ENCODE measurements around the gene C19orf12.

Gene C19orf12

DNA sequence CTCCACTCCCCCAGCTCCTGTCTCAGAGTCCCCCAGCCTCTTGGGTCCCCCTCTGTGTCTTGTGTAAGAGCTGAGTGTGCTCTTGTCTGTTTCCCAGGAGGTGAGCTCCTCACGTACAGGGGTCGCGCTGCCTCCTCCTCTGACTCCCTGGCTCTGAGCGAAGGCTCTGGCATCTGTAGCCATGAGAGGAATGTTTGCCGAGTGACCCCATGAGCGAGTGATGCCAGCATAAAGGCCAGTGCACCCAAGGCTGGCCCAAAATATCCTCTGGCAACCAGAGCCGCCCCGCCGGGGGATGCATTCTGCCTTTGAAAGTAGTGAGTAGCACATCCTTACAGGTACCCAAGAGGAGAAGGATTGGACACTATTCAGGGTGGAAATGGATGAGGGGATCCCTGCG lies 26.2 kb upstream of the C19orf12 start:
- TF ChIP-seq CREB1 (IDR thresholded peaks at IDR 0.05; ENCODE audit: low read depth) (no peak), USF1 (IDR thresholded peaks at IDR 0.05) (no peak), MAX (IDR thresholded peaks at IDR 0.05) (no peak)

DNA sequence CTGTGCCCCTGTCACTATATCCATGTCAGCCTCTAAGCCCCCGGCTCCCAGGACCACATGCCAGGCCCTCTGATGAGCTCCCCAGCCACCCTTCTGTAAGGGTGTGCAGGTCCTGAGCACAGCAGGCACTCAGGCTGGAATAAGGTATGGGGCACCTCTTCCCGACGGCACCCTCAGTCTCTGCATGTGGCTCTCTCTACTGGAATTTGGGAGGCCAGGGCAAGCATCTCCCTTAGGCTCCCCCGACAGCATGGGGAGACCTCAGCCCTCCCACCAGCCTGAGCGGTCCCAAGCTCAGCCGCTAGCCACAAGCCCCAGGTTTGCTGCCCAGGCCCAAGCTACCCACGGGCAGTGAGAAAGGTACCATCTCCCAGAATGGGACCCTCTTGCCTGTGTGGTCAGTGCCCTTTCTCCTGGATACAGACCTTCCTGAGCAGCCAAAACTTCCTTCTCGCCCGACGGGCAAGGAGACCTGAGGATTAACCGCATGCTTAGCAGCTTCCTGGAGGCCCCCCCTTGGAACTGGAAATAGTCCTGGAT lies 22.5 kb upstream of the C19orf12 start:
- TF ChIP-seq EP300 (IDR thresholded peaks at IDR 0.05; ENCODE audit: borderline replicate concordance) (no peak), ZBTB7A (IDR thresholded peaks at IDR 0.05; ENCODE audit: low read depth) (no peak)

DNA sequence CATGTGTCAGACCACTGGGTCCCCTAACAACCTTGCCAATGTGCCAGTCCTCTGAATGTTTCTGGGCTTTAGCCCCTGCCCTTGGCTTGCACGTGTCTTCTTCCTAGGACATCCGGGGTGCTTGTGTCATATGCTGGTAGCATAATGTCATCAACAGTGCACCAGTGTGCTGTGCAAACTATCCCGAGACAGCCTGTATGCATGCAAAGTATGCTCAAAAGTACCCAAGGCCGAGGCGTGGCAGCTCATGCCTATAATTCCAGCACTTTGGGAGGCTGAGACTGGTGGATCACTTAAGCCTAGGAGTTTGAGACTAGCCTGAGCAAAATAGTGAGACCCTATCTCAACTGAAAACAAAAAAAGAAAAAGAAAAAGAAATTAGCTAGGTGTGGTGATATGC lies 20.8 kb upstream of the C19orf12 start:
- TF ChIP-seq FOXM1 (IDR thresholded peaks at IDR 0.05; ENCODE audit: borderline replicate concordance, low read depth) (no peak), TAF1 (IDR thresholded peaks at IDR 0.05; ENCODE audit: low read depth) (no peak), YY1 (IDR thresholded peaks at IDR 0.05; ENCODE audit: low read depth) (no peak)

DNA sequence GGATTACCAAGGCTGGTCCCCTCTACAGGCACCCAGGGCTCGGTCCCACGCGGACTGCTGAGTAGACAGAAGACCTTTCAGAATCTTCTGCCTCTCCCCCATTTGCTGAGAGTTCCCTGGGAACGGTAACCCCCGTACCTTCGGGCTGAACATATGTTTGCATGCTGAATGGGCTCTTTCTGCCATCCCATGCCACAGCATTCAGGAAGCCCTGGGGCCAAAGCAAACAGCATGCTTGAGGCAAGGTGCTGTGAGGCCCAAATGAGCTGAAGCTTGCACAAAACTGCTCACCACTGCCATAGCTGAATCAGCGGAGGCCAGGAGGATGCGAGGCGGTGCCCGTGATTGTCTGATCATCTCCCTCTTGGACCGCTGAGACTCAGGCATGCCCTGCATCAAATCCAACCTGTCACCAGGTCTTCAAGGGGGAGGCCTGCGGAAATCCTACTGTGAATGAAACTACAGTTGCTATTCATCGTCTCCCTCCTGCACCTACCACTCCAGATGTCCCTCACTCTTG lies 16.3 kb upstream of the C19orf12 start:
- TF ChIP-seq YY1 (IDR thresholded peaks at IDR 0.05; ENCODE audit: low read depth): no peak
- TF ChIP-seq NFIC (IDR thresholded peaks at IDR 0.05): no peak
- TF ChIP-seq, protein P1, sequence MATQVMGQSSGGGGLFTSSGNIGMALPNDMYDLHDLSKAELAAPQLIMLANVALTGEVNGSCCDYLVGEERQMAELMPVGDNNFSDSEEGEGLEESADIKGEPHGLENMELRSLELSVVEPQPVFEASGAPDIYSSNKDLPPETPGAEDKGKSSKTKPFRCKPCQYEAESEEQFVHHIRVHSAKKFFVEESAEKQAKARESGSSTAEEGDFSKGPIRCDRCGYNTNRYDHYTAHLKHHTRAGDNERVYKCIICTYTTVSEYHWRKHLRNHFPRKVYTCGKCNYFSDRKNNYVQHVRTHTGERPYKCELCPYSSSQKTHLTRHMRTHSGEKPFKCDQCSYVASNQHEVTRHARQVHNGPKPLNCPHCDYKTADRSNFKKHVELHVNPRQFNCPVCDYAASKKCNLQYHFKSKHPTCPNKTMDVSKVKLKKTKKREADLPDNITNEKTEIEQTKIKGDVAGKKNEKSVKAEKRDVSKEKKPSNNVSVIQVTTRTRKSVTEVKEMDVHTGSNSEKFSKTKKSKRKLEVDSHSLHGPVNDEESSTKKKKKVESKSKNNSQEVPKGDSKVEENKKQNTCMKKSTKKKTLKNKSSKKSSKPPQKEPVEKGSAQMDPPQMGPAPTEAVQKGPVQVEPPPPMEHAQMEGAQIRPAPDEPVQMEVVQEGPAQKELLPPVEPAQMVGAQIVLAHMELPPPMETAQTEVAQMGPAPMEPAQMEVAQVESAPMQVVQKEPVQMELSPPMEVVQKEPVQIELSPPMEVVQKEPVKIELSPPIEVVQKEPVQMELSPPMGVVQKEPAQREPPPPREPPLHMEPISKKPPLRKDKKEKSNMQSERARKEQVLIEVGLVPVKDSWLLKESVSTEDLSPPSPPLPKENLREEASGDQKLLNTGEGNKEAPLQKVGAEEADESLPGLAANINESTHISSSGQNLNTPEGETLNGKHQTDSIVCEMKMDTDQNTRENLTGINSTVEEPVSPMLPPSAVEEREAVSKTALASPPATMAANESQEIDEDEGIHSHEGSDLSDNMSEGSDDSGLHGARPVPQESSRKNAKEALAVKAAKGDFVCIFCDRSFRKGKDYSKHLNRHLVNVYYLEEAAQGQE (IDR thresholded peaks at IDR 0.05; ENCODE audit: low read depth): no peak
- no peak for TF ChIP-seq EP300 (IDR thresholded peaks at IDR 0.05; ENCODE audit: borderline replicate concordance)
- TF ChIP-seq MAX (IDR thresholded peaks at IDR 0.05): no peak
- TF ChIP-seq USF1 (IDR thresholded peaks at IDR 0.05): no peak
- TF ChIP-seq RAD21 (IDR thresholded peaks at IDR 0.05; ENCODE audit: low read depth): no peak
- no peak for TF ChIP-seq TEAD4 (IDR thresholded peaks at IDR 0.05)
- TF ChIP-seq ZBTB7A (IDR thresholded peaks at IDR 0.05; ENCODE audit: low read depth): no peak

- TF ChIP-seq EP300 (IDR thresholded peaks at IDR 0.05; ENCODE audit: borderline replicate concordance) (no peak), TAF1 (IDR thresholded peaks at IDR 0.05; ENCODE audit: low read depth) (no peak), YY1 (IDR thresholded peaks at IDR 0.05; ENCODE audit: low read depth) (no peak), ZBTB7A (IDR thresholded peaks at IDR 0.05; ENCODE audit: low read depth) (no peak), TEAD4 (IDR thresholded peaks at IDR 0.05) (no peak), FOXM1 (IDR thresholded peaks at IDR 0.05; ENCODE audit: borderline replicate concordance, low read depth) (no peak), EGR1 (IDR thresholded peaks at IDR 0.05) (no peak), RAD21 (IDR thresholded peaks at IDR 0.05; ENCODE audit: low read depth) (no peak), TCF12 (IDR thresholded peaks at IDR 0.05; ENCODE audit: low read depth) (no peak), NFIC (IDR thresholded peaks at IDR 0.05) (no peak), CEBPB (IDR thresholded peaks at IDR 0.05) (no peak), CREB1 (IDR thresholded peaks at IDR 0.05; ENCODE audit: low read depth) (no peak), USF1 (IDR thresholded peaks at IDR 0.05) (no peak)
- TF ChIP-seq, protein P1 (IDR thresholded peaks at IDR 0.05; ENCODE audit: low read depth): no peak
Measured at GRCh38 chr19:29727906-29728305, 12.8 kb upstream of the C19orf12 start.

DNA sequence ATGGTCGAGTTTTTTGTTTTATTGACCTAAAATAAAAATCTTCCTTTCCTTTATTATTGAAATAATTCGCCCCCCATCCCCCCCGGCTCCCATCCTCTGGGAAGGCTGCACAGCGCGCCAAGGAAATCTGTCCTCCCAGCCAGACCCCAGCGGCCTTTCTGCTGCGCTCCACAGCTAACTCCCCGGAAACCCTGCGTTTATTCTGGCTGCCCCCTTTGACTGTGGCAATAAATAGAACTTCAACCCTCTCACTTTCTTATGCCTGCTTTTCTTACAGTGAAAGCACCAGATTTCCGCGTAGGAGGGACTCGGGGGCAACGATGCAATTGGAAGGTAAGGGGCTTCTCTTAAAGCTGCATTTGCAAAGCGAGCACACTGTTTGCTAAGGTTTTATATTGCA lies 9.7 kb upstream of the C19orf12 start:
- TF ChIP-seq NFIC (IDR thresholded peaks at IDR 0.05): no peak
- TF ChIP-seq, protein P1 (IDR thresholded peaks at IDR 0.05; ENCODE audit: low read depth): no peak
- no peak for TF ChIP-seq FOXM1 (IDR thresholded peaks at IDR 0.05; ENCODE audit: borderline replicate concordance, low read depth)
- TF ChIP-seq RAD21 (IDR thresholded peaks at IDR 0.05; ENCODE audit: low read depth): no peak
- no peak for TF ChIP-seq YY1 (IDR thresholded peaks at IDR 0.05; ENCODE audit: low read depth)
- TF ChIP-seq USF1 (IDR thresholded peaks at IDR 0.05): no peak
- no peak for TF ChIP-seq TCF12 (IDR thresholded peaks at IDR 0.05; ENCODE audit: low read depth)
- no peak for TF ChIP-seq ZBTB7A (IDR thresholded peaks at IDR 0.05; ENCODE audit: low read depth)
- TF ChIP-seq TEAD4 (IDR thresholded peaks at IDR 0.05): no peak
- no peak for TF ChIP-seq EGR1 (IDR thresholded peaks at IDR 0.05)
- TF ChIP-seq EP300 (IDR thresholded peaks at IDR 0.05; ENCODE audit: borderline replicate concordance): no peak
- no peak for TF ChIP-seq CEBPB (IDR thresholded peaks at IDR 0.05)
- TF ChIP-seq MAX (IDR thresholded peaks at IDR 0.05): no peak

Measured in Ishikawa (cell line).